ENCODE results near the gene EML6. TPM values are rescaled to one million over a fixed set of nuclear protein-coding genes. Genes with fewer than 3 reads are reported as not detected.

The EML6 gene
- total and polyA plus RNA-seq, 2 of the 8 experiments (the other 6 are each of a cell fraction or from before 2014, with no cell fraction given) = 1.2 to 1.6 TPM

GRCh38 chr2:54879598-54880332 is 156.3 kb downstream of the EML6 start:
- Histone ChIP-seq H3K79me2 (ENCODE audit: control insufficient read depth in 1 of 2, insufficient read depth in 2 of 2, low read length in 2 of 2) (no peaks in the 10 kb centered on the region), H3K23me2 (ENCODE audit: low read depth, low read length) (no peaks in the 10 kb centered on the region), H2AFZ (ENCODE audit: low read length) (no peak overlapping the region), H3K27ac (ENCODE audit: low read depth, low read length) (no peak overlapping the region), H3K4me1 (replicated peaks in 1 of 4; ENCODE audit: control insufficient read depth in 3 of 4, insufficient read depth in 4 of 4, low read length in 3 of 4) (no peaks in the 10 kb centered on the region), H2BK20ac (ENCODE audit: low read length) (no peak overlapping the region), H3K4me2 (ENCODE audit: insufficient read depth in 1 of 2, low read depth in 2 of 2, low read length in 2 of 2) (no peak overlapping the region), H3K4ac (replicated peaks; ENCODE audit: insufficient read length, low read depth, low read length) (no peak overlapping the region), H4K91ac (replicated peaks; ENCODE audit: insufficient read length, low read length) (no peak overlapping the region), H3K56ac (replicated peaks; ENCODE audit: insufficient read length, low read depth, low read length) (no peak overlapping the region), H2BK15ac (ENCODE audit: low read length) (no peak overlapping the region), H3K14ac (ENCODE audit: insufficient read length) (no peak overlapping the region), H3K18ac (ENCODE audit: extremely low read depth, low read length) (no peak overlapping the region), H4K5ac (ENCODE audit: insufficient read length, low read depth, low read length) (no peak overlapping the region), H3K79me1 (ENCODE audit: low read depth, low read length) (no peaks in the 10 kb centered on the region), H3K4me3 (ENCODE audit: extremely low read depth in 1 of 4, insufficient read depth in 2 of 4, low read depth in 3 of 4, low read length in 4 of 4) (no peak overlapping the region), H3K23ac (ENCODE audit: insufficient read length) (no peak overlapping the region), H3K36me3 (ENCODE audit: control insufficient read depth in 2 of 4, insufficient read depth in 4 of 4, low read length in 3 of 4) (no peaks in the 10 kb centered on the region), H2BK5ac (ENCODE audit: low read depth, low read length) (no peak overlapping the region), H3K9ac (replicated peaks in 1 of 4; ENCODE audit: extremely low read depth in 1 of 4, low read depth in 3 of 4, low read length in 3 of 4) (no peak overlapping the region), H4K8ac (ENCODE audit: extremely low read depth, insufficient read depth, low read length) (no peak overlapping the region), H2BK12ac (ENCODE audit: low read depth, low read length) (no peak overlapping the region), H2AK5ac (ENCODE audit: low read depth, low read length) (no peak overlapping the region), H4K20me1 (replicated peaks in 1 of 2; ENCODE audit: control insufficient read depth in 1 of 2, insufficient read depth in 2 of 2, low read length in 2 of 2) (no peaks in the 10 kb centered on the region), H2BK120ac (replicated peaks; ENCODE audit: low read depth, low read length) (no peak overlapping the region), H3K9me3 (ENCODE audit: insufficient read depth in 2 of 2, low read depth in 1 of 2, low read length in 1 of 2) (no peaks in the 10 kb centered on the region), H3K27me3 (replicated peaks in 1 of 4; ENCODE audit: control insufficient read depth in 3 of 4, extremely low read depth in 1 of 4, insufficient read depth in 3 of 4, low read length in 3 of 4) (no peaks in the 10 kb centered on the region)
- DNase-seq (ENCODE audit: low read depth in 1 of 2, low spot score in 2 of 2) (no peak), FAIRE-seq (no peak)
- ChIA-PET POLR2A (ENCODE audit: partially characterized antibody) (no interaction called here), CTCF (ENCODE audit: partially characterized antibody) (interaction anchor here (0.6 to 2.0 kb wide), 7 partner anchors 12 to 358 kb away, joined by 3 to 6 read pairs (median 3); no protein-coding TSS in a partner anchor)
- TF ChIP-seq BCL11A (IDR thresholded peaks at IDR 0.05; ENCODE audit: low read depth in 2 of 2, low read length in 2 of 2) (no peak), NRF1 (IDR thresholded peaks at IDR 0.05; ENCODE audit: low read depth, low read length) (no peak), CHD1 (IDR thresholded peaks at IDR 0.05; ENCODE audit: low read depth, low read length) (no peak), KDM5A (IDR thresholded peaks at IDR 0.05; ENCODE audit: low read length) (no peak), MAFK (IDR thresholded peaks at IDR 0.05; ENCODE audit: low read depth, low read length) (no peak), FOSL1 (IDR thresholded peaks at IDR 0.05; ENCODE audit: insufficient read depth, low read depth, low read length) (no peak), YY1 (IDR thresholded peaks at IDR 0.05; ENCODE audit: low read depth, low read length) (no peak), BACH1 (IDR thresholded peaks at IDR 0.05; ENCODE audit: low read length) (no peak), RFX5 (IDR thresholded peaks at IDR 0.05; ENCODE audit: borderline replicate concordance, low read depth, low read length) (no peak), SIX5 (IDR thresholded peaks at IDR 0.05; ENCODE audit: low read depth, low read length) (no peak)
- 87% methylated on average over 14 of the region's 14 CpGs; no CpG with 5 or more reads in 1 of the 2 experiments for WGBS, 2 experiments (ENCODE audit: extremely low coverage in 1 of 2, insufficient coverage in 1 of 2, insufficient read length in 1 of 2, insufficient replicate concordance in 2 of 2, low coverage in 1 of 2, low lambda C conversion rate in 2 of 2, missing lambda C conversion rate in 1 of 2)
